OCI-LY1 (cell line): ENCODE measurements around the gene ZNRF1.

Experiments
- H2AFZ ChIP-seq: fragments of 200-600 bp; sonication (generic), shearing (Covaris generic); 2 replicates; pipeline ENCODE4 v1.6.0; 2014; ENCODE audit warnings: antibody characterized with exemption, mild to moderate bottlenecking, low read length
- H3F3A ChIP-seq: fragments of 200-600 bp; sonication (generic), shearing (Covaris generic); 2 replicates; pipeline ENCODE4 v1.6.0; 2014; ENCODE audit warnings: mild to moderate bottlenecking, antibody characterized with exemption, low read length, moderate library complexity; ENCODE audit not compliant: insufficient read depth
- H3K27ac ChIP-seq: fragments of 200-600 bp; sonication (generic); 2 replicates; pipeline ENCODE4 v1.5.1; 2014; ENCODE audit warnings: low read length, mixed run types, mild to moderate bottlenecking, low read depth; ENCODE audit not compliant: poor library complexity, severe bottlenecking
- H3K27me3 ChIP-seq: fragments of 200-600 bp; sonication (generic); 2 replicates; pipeline ENCODE4 v1.6.0; 2014; ENCODE audit warnings: antibody characterized with exemption, mild to moderate bottlenecking, low read length, moderate library complexity; ENCODE audit not compliant: insufficient read depth
- H3K36me3 ChIP-seq: fragments of 200-600 bp; sonication (generic); 2 replicates; pipeline ENCODE4 v1.6.1; 2014; ENCODE audit warnings: mild to moderate bottlenecking, antibody characterized with exemption, low read length, moderate library complexity, mixed read lengths; ENCODE audit not compliant: insufficient read depth
- H3K4me1 ChIP-seq: fragments of 200-600 bp; sonication (generic); 2 replicates; pipeline ENCODE4 v1.5.1; 2014; ENCODE audit warnings: mild to moderate bottlenecking, low read length, moderate library complexity; ENCODE audit not compliant: insufficient read depth, severe bottlenecking
- H3K4me2 ChIP-seq: fragments of 200-600 bp; sonication (generic), shearing (Covaris generic); 2 replicates; pipeline ENCODE4 v1.6.1; 2014; ENCODE audit warnings: low read length
- H3K4me3 ChIP-seq: fragments of 200-600 bp; sonication (generic); 2 replicates; pipeline ENCODE4 v1.5.1; 2014; ENCODE audit warnings: low read length, low read depth, mild to moderate bottlenecking, mixed read lengths; ENCODE audit not compliant: poor library complexity, severe bottlenecking
- H3K79me2 ChIP-seq: fragments of 200-600 bp; shearing (Covaris generic); 2 replicates; pipeline ENCODE4 v1.6.1; 2016; ENCODE audit warnings: mixed run types, low read length, mixed read lengths; ENCODE audit not compliant: insufficient read depth
- H3K9ac ChIP-seq: fragments of 200-600 bp; sonication (generic), shearing (Covaris generic); 2 replicates; pipeline ENCODE4 v1.6.1; 2014; ENCODE audit warnings: mild to moderate bottlenecking, low read length, mixed read lengths
- H3K9me2 ChIP-seq: fragments of 200-600 bp; sonication (generic), shearing (Covaris generic); 2 replicates; pipeline ENCODE4 v1.6.1; 2014; ENCODE audit warnings: low read depth, mild to moderate bottlenecking, low read length, mixed read lengths
- H3K9me3 ChIP-seq: fragments of 200-600 bp; shearing (Covaris generic); 2 replicates; pipeline ENCODE4 v1.6.1; 2014; ENCODE audit warnings: low read length, mixed read lengths
- H4K20me1 ChIP-seq: fragments of 200-600 bp; sonication (generic), shearing (Covaris generic); 2 replicates; pipeline ENCODE4 v1.6.0; 2016; ENCODE audit warnings: mild to moderate bottlenecking, low read length; ENCODE audit not compliant: insufficient read depth
- CTCF ChIP-seq: fragments of 200-600 bp; sonication (generic), shearing (Covaris generic); IDR thresholded peaks from 2 replicates; pipeline ENCODE4 v1.5.1; 2017; ENCODE audit warnings: mild to moderate bottlenecking, antibody characterized with exemption, low read length, moderate library complexity, mixed read lengths
- EZH2 ChIP-seq: fragments of 200-600 bp; sonication (generic), shearing (Covaris generic); IDR thresholded peaks from 2 replicates; pipeline ENCODE4 v1.8.0; 2017; ENCODE audit warnings: borderline replicate concordance, mixed run types, mild to moderate bottlenecking, antibody characterized with exemption, low read length, moderate library complexity, mixed read lengths

Gene ZNRF1

GRCh38 chr16:75017670-75018525, 19.1 kb downstream of the ZNRF1 start:
- Histone ChIP-seq H3K4me1 (no peaks in the 10 kb centered on the region), H2AFZ (no peak overlapping the region), H3K36me3 (no peaks in the 10 kb centered on the region), H3K9ac (no peak overlapping the region), H3K4me3 (no peak overlapping the region), H3K9me3 (peaks cover 7% of the 10 kb centered on the region; the same call in 1 of the 2 replicates), H3K9me2 (no peaks in the 10 kb centered on the region), H4K20me1 (no peaks in the 10 kb centered on the region), H3K27ac (no peak overlapping the region), H3F3A (no peaks in the 10 kb centered on the region), H3K4me2 (no peak overlapping the region), H3K79me2 (no peaks in the 10 kb centered on the region), H3K27me3 (no peaks in the 10 kb centered on the region)
- TF ChIP-seq CTCF (no peak), EZH2 (no peak)

GRCh38 chr16:75019007-75019406, 20.2 kb downstream of the ZNRF1 start:
- Histone ChIP-seq H3K4me2 (no peak overlapping the region), H3K9me2 (no peaks in the 10 kb centered on the region), H2AFZ (no peak overlapping the region), H4K20me1 (no peaks in the 10 kb centered on the region), H3K27me3 (no peaks in the 10 kb centered on the region), H3K4me1 (no peaks in the 10 kb centered on the region), H3K27ac (no peak overlapping the region), H3K36me3 (no peaks in the 10 kb centered on the region), H3K9me3 (peaks cover 7% of the 10 kb centered on the region; the same call in 1 of the 2 replicates), H3K9ac (no peak overlapping the region), H3F3A (no peaks in the 10 kb centered on the region), H3K4me3 (no peak overlapping the region), H3K79me2 (no peaks in the 10 kb centered on the region)
- TF ChIP-seq CTCF: no peak
- no peak for TF ChIP-seq EZH2

GRCh38 chr16:75019586-75019985, 20.8 kb downstream of the ZNRF1 start:
- TF ChIP-seq EZH2: no peak
- no peak for TF ChIP-seq CTCF
- Histone ChIP-seq H3K27ac (no peak overlapping the region), H3K36me3 (no peaks in the 10 kb centered on the region), H3K4me3 (no peak overlapping the region), H4K20me1 (no peaks in the 10 kb centered on the region), H3K9me3 (peaks cover 7% of the 10 kb centered on the region; the same call in 1 of the 2 replicates), H3K4me2 (no peak overlapping the region), H3K27me3 (no peaks in the 10 kb centered on the region), H3K9me2 (no peaks in the 10 kb centered on the region), H3K4me1 (no peaks in the 10 kb centered on the region), H3K79me2 (no peaks in the 10 kb centered on the region), H3K9ac (no peak overlapping the region), H3F3A (no peaks in the 10 kb centered on the region), H2AFZ (no peak overlapping the region)
